Retinal pigment epithelial cell (primary cell): ENCODE results near the gene NBAS.

Experiments
- DNase-seq: peaks from one replicate; pipeline ENCODE4 v3.0.0-alpha.2; 2010; ENCODE audit warnings: low read depth
- H3K4me3 ChIP-seq: 2 replicates; pipeline ENCODE4 v1.5.1; 2011; ENCODE audit warnings: mild to moderate bottlenecking, low read length, control low read depth, moderate library complexity
- TF ChIP-seq, protein P1 (sequence below): conservative IDR thresholded peaks from 2 replicates; pipeline ENCODE4 v1.5.1; 2011; ENCODE audit warnings: low read depth, low read length, control low read depth, inconsistent platforms

The NBAS gene

GRCh38 chr2:15517793-15518192, 43.3 kb downstream of the NBAS start:
- TF ChIP-seq, protein P1, sequence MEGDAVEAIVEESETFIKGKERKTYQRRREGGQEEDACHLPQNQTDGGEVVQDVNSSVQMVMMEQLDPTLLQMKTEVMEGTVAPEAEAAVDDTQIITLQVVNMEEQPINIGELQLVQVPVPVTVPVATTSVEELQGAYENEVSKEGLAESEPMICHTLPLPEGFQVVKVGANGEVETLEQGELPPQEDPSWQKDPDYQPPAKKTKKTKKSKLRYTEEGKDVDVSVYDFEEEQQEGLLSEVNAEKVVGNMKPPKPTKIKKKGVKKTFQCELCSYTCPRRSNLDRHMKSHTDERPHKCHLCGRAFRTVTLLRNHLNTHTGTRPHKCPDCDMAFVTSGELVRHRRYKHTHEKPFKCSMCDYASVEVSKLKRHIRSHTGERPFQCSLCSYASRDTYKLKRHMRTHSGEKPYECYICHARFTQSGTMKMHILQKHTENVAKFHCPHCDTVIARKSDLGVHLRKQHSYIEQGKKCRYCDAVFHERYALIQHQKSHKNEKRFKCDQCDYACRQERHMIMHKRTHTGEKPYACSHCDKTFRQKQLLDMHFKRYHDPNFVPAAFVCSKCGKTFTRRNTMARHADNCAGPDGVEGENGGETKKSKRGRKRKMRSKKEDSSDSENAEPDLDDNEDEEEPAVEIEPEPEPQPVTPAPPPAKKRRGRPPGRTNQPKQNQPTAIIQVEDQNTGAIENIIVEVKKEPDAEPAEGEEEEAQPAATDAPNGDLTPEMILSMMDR: no peak
- H3K4me3 ChIP-seq: no peak overlapping the region
- no peak for DNase-seq

DNA sequence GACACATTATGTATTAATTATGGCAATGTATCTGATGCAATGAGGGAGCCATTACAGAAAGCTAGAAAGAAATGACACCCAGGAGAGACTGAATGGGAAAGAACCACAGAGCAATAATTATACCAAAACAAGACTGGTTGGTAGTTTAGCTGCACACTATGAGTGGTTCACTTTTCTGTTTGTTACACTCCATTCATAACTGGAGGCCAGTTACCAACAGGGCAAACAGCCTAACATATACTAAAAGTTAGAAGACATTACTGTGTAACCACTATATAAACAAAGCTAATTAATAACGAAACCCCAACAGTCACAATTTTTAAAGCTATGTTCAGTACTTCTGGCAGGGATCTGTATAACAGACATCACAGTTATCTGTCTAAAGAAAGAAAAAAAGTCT, 49.4 kb downstream of the NBAS start:
- TF ChIP-seq, protein P1: no peak
- H3K4me3 ChIP-seq: no peak overlapping the region
- no peak for DNase-seq

DNA sequence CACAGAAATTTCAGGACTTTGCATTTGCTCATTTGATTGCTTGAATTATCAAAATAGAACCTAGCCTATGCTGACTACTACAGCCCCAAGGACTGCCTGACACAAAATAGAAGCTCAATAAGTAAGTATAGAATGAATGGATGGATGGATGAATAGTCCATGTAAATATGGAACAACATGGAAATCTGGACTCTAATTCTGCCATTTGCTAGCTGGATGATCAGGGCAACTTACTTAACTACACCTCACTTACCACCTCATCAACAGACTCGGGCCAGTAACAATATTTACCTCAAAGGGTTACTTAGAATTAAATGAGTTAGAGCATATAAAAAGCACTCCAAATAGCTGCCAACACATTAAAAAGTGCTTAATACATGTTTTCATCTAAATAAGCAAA, 50.6 kb downstream of the NBAS start:
- no peak for DNase-seq
- H3K4me3 ChIP-seq: no peak overlapping the region
- TF ChIP-seq, protein P1: no peak

DNA sequence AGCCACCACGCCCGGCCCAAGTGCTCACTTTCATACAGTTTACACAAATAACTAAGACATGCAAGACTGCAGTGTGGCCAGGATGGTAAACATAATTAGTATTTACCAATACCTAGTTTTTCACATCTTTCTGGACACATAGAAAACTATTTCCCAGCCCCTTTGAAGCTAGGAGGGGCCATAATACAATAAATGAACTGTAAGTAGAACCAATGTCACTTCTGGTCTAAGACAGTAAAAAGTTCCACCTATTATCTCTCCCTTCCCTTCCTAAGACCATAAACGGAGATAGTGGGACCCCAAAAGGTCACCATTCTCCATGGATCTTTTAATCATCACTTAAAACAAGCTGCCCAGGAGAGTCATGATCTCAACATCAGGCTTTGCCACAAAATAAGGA, 51.0 kb downstream of the NBAS start:
- TF ChIP-seq, protein P1: no peak
- H3K4me3 ChIP-seq: no peak overlapping the region
- DNase-seq: no peak

DNA sequence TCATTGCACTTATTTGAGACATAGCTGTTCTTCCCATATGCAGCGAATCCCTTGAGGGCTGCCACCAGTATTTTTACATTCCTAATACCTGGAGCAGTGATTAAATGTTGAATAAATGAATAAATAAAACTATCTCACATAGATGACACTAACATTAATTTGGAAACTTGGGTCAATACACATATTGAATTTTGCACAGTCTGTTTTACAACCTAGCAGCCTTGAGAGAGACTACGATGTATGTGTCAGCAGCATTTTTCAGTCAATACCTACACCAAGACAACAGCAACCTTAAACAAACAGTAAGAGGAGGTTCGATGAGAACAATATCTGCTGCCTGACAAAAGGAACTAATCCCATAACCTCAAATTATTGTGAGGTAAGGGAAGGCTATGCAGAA, 53.4 kb downstream of the NBAS start:
- H3K4me3 ChIP-seq: no peak overlapping the region
- no peak for DNase-seq
- TF ChIP-seq, protein P1: no peak

- DNase-seq: no peak
- no peak overlapping the region for H3K4me3 ChIP-seq
- TF ChIP-seq, protein P1: no peak
Measured at GRCh38 chr2:15507061-15507460, 54.1 kb downstream of the NBAS start.

- no peak overlapping the region for H3K4me3 ChIP-seq
- DNase-seq: no peak
- TF ChIP-seq, protein P1: no peak
Measured at GRCh38 chr2:15506229-15506819, 54.8 kb downstream of the NBAS start.
